A204.1 (cell line): ENCODE measurements around the gene ZBTB4.

Experiments used
- FAIRE-seq: peaks from 2 replicates; lab custom pipeline; 2012; peaks lifted over from hg19 to GRCh38; lab: Jason Lieb, UNC

Gene ZBTB4

DNA sequence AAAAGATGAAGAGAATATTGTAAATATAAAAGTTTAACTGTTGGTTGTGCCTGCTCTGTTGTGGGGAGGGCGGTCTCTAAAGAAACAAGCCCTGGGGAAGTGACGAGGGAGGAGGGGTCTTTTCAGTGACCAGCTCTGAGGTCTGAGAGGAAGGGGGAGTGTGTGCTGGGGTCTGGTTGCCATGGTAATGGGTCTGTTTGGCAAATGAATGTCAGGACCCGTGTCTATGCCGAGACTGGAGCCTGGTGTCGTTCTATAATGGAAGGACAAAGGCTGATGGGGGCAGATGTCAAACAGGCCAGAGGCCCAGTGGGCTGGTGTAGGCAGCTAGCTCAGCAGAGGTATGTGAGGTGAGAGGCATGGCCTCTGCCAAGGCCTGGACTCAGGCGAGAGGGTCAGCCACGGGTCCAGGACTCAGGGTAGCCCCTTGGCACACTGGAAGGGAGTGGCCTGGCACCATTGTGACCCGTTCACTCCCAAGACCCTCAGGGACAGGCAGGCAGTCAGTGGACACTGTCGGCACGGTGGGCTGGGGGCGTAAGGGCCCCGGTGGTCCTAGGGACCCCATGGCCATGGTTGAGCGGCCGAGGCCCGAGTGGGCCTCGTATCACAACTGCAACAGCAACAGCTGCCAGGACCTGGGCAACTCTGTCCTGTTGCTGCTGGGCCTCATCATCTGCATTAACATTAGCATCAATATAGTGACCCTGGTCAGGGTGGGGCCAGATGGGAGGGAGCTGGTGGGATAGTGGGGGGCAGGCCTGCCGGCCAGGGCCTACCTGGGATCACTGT, 59.4 kb downstream of the ZBTB4 start, which contains the start of gene SPEM1:
SPEM1 (plus strand) TSS at position 506 of the 792 bp plus-strand sequence; CDS start at position 567, 61 bp downstream.
- no peak for FAIRE-seq

DNA sequence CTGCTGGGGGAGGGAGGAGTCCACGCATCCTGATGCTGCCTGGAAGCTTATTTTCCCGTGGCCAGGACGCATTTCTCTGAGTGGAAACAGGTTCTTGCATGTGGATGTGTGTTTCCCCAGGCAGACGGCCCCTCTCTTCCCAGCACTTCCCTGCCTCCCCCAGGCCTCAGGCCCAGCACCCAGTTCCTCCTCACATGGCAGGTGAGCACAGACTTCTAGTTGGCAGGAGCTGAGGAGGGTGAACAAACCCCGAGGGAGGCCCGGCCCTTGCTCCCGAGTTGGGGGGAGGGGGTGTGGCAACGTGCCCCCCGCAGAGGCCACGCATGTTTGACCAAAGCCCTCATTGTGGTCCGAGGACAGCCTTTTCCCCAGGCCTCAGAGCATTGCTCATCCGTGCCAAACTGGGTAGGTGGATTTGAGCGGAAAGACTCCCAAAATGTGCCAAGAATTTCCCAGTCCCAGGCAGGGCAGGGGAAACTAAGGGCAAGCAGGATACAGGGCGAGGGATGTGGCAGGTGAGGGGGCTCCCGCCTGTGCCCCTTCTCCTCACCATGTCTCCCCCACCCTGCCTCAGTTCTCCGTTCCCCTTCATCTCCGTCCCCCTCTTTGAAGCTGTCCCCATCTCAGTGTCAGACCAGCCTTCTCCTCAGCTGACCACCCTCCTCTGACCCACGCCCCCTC, 60.8 kb downstream of the ZBTB4 start:
- no peak for FAIRE-seq

DNA sequence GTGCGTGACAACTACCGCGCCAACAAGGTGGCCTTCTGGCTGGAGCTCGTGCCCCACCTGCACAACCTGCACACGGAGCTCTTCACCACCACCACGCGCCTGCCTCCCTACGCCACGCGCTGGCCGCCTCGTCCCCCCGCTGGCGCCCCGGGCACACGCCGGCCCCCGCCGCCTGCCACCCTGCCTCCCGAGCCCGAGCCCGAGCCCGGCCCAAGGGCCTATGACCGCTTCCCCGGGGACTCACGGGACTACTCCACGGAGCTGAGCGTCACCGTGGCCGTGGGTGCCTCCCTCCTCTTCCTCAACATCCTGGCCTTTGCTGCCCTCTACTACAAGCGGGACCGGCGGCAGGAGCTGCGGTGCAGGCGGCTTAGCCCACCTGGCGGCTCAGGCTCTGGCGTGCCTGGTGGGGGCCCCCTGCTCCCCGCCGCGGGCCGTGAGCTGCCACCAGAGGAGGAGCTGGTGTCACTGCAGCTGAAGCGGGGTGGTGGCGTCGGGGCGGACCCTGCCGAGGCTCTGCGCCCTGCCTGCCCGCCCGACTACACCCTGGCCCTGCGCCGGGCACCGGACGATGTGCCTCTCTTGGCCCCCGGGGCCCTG, 62.3 kb downstream of the ZBTB4 start:
- FAIRE-seq = no peak

- no peak for FAIRE-seq
These were observed 63.1 kb downstream of the ZBTB4 start for GRCh38 chr17:7416323-7416722.

DNA sequence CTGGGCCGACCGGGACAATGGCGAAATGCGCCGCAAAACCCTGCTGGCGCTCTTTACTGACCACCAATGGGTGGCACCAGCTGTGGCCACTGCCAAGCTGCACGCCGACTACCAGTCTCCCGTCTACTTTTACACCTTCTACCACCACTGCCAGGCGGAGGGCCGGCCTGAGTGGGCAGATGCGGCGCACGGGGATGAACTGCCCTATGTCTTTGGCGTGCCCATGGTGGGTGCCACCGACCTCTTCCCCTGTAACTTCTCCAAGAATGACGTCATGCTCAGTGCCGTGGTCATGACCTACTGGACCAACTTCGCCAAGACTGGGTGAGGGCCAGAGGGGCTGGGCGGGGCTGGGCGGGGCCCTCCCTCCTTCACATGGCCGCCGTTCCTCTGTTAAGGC, 63.6 kb downstream of the ZBTB4 start:
- no peak for FAIRE-seq

DNA sequence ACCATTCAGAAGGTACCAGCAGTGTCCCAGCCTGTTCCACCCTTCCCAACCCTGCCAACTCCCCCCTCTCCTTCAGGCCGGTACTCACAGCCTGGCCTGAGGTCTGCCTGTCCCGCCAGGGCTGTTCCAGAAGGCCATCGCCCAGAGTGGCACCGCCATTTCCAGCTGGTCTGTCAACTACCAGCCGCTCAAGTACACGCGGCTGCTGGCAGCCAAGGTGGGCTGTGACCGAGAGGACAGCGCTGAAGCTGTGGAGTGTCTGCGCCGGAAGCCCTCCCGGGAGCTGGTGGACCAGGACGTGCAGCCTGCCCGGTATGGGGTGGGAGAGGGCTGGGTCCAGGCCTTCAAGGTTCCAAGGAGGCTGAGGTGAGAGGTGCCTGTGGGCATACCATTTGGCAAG, 64.6 kb downstream of the ZBTB4 start:
- no peak for FAIRE-seq

DNA sequence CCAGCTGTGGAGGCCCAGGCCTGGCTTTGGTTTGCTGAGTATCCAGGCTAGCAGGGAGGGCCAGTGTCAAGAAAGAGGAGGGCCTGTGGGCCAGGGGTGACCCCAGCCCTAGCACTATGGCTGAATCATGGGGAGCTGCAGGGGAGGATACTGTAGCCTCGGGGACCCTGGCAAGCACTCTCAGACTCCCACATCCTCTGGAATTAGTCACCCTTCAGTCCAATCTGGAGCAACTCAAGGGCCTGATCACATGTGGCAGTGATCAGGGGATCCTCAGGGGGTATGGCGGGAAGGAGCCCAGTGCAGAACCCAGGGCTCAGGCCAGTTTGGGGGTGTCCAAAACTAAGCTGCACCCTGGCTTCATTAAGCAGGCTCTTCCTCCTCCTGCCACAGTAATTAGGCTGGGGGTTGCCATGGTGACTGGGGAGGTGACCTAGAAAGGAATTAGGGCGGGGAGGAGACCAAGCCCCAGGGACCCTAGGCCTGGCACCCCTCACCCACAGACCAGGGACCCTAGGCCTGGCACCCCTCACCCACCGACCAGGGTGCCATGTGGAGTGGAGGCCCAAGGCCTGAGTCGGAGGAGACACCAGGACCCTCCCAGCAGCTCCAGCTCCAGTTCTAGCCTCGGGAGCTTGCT, 66.0 kb downstream of the ZBTB4 start:
- no peak for FAIRE-seq

GRCh38 chr17:7411427-7411750, 68.0 kb downstream of the ZBTB4 start:
- FAIRE-seq = no peak

DNA sequence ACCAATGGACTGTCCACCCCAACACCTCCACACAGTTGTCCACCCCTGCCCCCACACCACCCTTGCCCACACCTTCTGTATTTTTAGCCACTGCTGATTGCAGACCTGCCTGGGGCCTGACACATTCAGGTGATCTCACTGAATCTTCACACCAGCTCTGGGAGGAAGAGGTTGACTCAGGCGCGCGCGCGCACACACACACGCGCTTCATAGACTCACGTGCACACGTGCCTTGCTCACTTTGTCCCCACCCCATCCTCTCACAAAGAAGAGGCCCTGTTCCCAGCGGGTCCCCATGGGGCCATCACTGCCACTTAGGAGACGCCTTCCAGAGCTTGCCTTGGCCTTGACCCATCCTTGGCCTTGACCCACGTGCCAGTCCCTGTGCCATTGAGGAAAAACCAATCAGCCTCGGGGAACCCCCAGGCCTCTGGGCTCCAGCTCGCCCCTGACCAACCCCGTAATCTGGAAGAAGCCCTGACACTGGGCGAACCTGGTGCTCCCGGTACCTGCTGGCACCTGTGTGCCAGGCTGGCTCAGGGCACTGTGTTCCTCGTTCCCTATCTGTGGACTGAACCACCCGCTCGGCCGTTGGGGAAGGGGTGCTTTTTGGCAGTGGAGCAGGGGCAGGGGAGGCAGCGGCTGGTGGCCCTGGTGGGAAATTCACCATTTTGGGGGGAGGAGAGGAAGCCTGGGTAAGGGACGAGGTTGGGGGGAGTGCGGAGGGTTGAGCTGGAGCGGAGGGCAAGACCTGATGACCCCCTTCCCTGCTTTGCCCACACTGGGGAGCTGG, 68.6 kb downstream of the ZBTB4 start:
- no peak for FAIRE-seq

DNA sequence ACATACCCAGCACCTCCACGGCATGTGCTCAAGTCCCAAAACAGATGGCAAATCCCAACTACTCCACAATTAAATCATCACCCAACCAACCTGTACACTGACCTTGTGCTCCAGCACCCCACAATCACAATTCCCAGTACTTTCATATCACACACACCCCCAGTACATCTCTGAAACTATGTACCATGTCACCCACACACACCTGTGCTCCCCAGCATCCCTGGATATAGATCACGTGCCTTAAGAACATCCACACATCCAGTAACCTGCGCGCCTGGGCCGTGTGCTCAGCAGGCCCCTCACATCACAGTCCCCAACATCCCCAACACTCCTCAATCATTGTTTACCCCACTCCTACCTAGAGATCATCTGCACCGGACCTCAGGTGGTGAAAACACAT, 69.7 kb downstream of the ZBTB4 start:
- FAIRE-seq = no peak
